Panc1 (cell line): ENCODE results near the gene RBMS3. TPM values are rescaled to one million over a fixed set of nuclear protein-coding genes. Genes with fewer than 3 reads are reported as not detected.

Experiments used
- ATAC-seq: fragments of 200-7000 bp; cut with Tn5 transposase; 2 replicates; pipeline ENCODE4 v1.9.1; 2020; ENCODE audit warnings: mild to moderate bottlenecking, moderate library complexity
- BruUV-seq: library from RNA; stranded (reverse); fragments of 400-500 nt; replicated peaks from 2 replicates; lab custom pipeline; 2021; lab: Mats Ljungman, UMichigan
- CTCF ChIA-PET: fragments of 300-600 bp; sonication (Branson Sonifier 250); formaldehyde crosslinking; loops from one replicate; lab custom pipeline; 2022; ENCODE audit warnings: antibody characterized with exemption; lab: Charles Lee
- POLR2A ChIA-PET: fragments of 300-600 bp; sonication (Branson Sonifier 250); formaldehyde crosslinking; loops from one replicate; lab custom pipeline; 2022; ENCODE audit warnings: antibody characterized with exemption; lab: Charles Lee
- DNase-seq: peaks from one replicate; pipeline ENCODE4 v3.0.0-alpha.2; 2010; ENCODE audit warnings: low read depth, low spot score
- H3K27ac ChIP-seq: 2 replicates; pipeline ENCODE4 v1.5.1; 2011; ENCODE audit warnings: mild to moderate bottlenecking, low read length, inconsistent platforms
- H3K27me3 ChIP-seq: fragments of 200-500 bp; sonication (Bioruptor generic); 2 replicates; pipeline ENCODE4 v1.6.0; 2014; ENCODE audit warnings: low read length, inconsistent platforms; ENCODE audit not compliant: control insufficient read depth, insufficient read depth
- H3K36me3 ChIP-seq: fragments of 200-500 bp; sonication (Bioruptor generic); 2 replicates; pipeline ENCODE4 v1.5.1; 2014; ENCODE audit warnings: inconsistent platforms, mild to moderate bottlenecking, low read length, moderate library complexity; ENCODE audit not compliant: control insufficient read depth, insufficient read depth
- H3K4me1 ChIP-seq: 2 replicates; pipeline ENCODE4 v1.5.1; 2011; ENCODE audit warnings: inconsistent platforms, mild to moderate bottlenecking, low read length, moderate library complexity; ENCODE audit not compliant: control insufficient read depth, insufficient read depth
- H3K4me3 ChIP-seq, 2 experiments: 2 replicates each; pipeline ENCODE4 v1.5.1; 2011 to 2012; ENCODE audit warnings: low read depth in 2 of 2, low read length in 2 of 2, mild to moderate bottlenecking in 2 of 2, inconsistent platforms in 1 of 2, moderate library complexity in 1 of 2
- H3K9me3 ChIP-seq: fragments of 200-500 bp; sonication (Bioruptor generic); 2 replicates; pipeline ENCODE4 v1.5.1; 2014; ENCODE audit warnings: low read depth, mild to moderate bottlenecking, inconsistent platforms, low read length, moderate library complexity; ENCODE audit not compliant: control insufficient read depth, insufficient read depth
- POLR2AphosphoS5 ChIP-seq: IDR thresholded peaks from 2 replicates; pipeline ENCODE4 v1.6.1; 2012; ENCODE audit warnings: mild to moderate bottlenecking, low read depth, low read length, moderate library complexity
- SIN3A ChIP-seq: IDR thresholded peaks from 2 replicates; pipeline ENCODE4 v1.6.1; 2012; ENCODE audit warnings: low read depth, mild to moderate bottlenecking, low read length, moderate library complexity, borderline replicate concordance; ENCODE audit not compliant: insufficient read depth
- TCF7L2 ChIP-seq: IDR thresholded peaks from 2 replicates; pipeline ENCODE4 v1.6.1; 2011; ENCODE audit warnings: mild to moderate bottlenecking, low read depth, low read length, inconsistent platforms
- in situ Hi-C: cut with HindIII; loops from 2 replicates; pipeline ENCODE4 v1.10.0; 2016; ENCODE audit warnings: low sequenced_read_pairs, low pct_unique_long_range_greater_than_20kb
- intact Hi-C: fragments of 100-400 bp; cut with micrococcal nuclease; formaldehyde crosslinking; loops from one replicate; pipeline ENCODE4 v1.10.0; 2022; ENCODE audit not compliant: unreplicated experiment
- total RNA-seq: library from RNA; stranded (reverse); gene quantifications from one replicate; pipeline ENCODE4 v1.2.1, GENCODE V29; 2021; ENCODE audit not compliant: unreplicated experiment
- TF ChIP-seq, protein P1 (sequence below), 2 experiments: IDR thresholded peaks; 2 replicates each; pipeline ENCODE4 v1.6.1; 2011 to 2012; ENCODE audit warnings: low read depth in 2 of 2, control low read depth in 1 of 2, low read length in 1 of 2, mild to moderate bottlenecking in 1 of 2, moderate library complexity in 1 of 2; ENCODE audit not compliant: insufficient read depth in 1 of 2
- TF ChIP-seq, protein P2 (sequence below): fragments of 450-650 bp; IDR thresholded peaks from 2 replicates; pipeline ENCODE4 v1.5.1; 2017; ENCODE audit warnings: mild to moderate bottlenecking

Gene RBMS3
- total RNA-seq, 1 experiment from 2014 or later, result 1.1 TPM

DNA sequence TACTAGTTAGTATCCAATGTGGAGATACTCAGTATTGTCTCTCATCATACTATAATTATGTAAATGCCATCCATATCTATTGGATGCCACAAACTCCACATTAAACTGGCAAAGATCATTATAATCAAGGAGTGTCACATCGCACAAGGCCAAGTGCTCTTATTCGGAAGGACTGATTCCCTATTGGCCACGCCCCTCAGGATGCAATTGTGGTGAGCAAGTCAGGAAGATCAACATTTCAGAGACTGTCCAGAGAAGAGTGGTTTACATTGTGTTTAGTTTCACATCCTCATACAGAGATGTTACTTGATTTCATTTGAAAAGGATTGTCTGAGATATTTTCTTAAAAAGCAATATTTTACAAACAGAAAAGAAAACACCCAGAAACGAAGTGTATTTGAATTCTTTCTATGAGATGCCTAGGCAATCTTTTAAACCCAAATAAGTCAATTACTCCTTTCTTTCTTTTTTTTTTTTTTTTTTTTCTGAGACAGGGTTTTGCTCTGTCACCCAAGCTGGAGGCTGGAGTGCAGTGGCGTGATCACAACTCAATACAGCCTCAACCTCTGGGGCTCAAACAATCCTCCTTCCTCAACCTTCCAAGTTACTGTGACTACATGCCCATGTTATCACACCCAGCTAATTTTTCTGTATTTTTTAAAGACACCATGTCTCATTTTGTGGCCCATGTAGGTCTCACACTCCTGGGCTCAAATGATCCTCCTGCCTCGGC lies 369.1 kb downstream of the RBMS3 start:
- Histone ChIP-seq H3K36me3 (no peaks in the 10 kb centered on the region), H3K27me3 (no peaks in the 10 kb centered on the region), H3K4me3 (no peak overlapping the region), H3K27ac (no peak overlapping the region), H3K4me1 (no peaks in the 10 kb centered on the region), H3K9me3 (no peaks in the 10 kb centered on the region)
- no TSS peak for BruUV-seq
- ATAC-seq (no peak), DNase-seq (no peak)
- intact Hi-C loops, result no loop called here
- in situ Hi-C loops, result no loop called here
- CTCF ChIA-PET, result no interaction called here
- POLR2A ChIA-PET, result no interaction called here
- TF ChIP-seq, protein P1, sequence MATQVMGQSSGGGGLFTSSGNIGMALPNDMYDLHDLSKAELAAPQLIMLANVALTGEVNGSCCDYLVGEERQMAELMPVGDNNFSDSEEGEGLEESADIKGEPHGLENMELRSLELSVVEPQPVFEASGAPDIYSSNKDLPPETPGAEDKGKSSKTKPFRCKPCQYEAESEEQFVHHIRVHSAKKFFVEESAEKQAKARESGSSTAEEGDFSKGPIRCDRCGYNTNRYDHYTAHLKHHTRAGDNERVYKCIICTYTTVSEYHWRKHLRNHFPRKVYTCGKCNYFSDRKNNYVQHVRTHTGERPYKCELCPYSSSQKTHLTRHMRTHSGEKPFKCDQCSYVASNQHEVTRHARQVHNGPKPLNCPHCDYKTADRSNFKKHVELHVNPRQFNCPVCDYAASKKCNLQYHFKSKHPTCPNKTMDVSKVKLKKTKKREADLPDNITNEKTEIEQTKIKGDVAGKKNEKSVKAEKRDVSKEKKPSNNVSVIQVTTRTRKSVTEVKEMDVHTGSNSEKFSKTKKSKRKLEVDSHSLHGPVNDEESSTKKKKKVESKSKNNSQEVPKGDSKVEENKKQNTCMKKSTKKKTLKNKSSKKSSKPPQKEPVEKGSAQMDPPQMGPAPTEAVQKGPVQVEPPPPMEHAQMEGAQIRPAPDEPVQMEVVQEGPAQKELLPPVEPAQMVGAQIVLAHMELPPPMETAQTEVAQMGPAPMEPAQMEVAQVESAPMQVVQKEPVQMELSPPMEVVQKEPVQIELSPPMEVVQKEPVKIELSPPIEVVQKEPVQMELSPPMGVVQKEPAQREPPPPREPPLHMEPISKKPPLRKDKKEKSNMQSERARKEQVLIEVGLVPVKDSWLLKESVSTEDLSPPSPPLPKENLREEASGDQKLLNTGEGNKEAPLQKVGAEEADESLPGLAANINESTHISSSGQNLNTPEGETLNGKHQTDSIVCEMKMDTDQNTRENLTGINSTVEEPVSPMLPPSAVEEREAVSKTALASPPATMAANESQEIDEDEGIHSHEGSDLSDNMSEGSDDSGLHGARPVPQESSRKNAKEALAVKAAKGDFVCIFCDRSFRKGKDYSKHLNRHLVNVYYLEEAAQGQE (IDR thresholded peaks at IDR 0.05; ENCODE audit: insufficient read depth in 1 of 2, low read depth in 2 of 2, low read length in 1 of 2), result no peak
- TF ChIP-seq SIN3A (no peak), POLR2AphosphoS5 (no peak), TCF7L2 (no peak)
- TF ChIP-seq, protein P2, sequence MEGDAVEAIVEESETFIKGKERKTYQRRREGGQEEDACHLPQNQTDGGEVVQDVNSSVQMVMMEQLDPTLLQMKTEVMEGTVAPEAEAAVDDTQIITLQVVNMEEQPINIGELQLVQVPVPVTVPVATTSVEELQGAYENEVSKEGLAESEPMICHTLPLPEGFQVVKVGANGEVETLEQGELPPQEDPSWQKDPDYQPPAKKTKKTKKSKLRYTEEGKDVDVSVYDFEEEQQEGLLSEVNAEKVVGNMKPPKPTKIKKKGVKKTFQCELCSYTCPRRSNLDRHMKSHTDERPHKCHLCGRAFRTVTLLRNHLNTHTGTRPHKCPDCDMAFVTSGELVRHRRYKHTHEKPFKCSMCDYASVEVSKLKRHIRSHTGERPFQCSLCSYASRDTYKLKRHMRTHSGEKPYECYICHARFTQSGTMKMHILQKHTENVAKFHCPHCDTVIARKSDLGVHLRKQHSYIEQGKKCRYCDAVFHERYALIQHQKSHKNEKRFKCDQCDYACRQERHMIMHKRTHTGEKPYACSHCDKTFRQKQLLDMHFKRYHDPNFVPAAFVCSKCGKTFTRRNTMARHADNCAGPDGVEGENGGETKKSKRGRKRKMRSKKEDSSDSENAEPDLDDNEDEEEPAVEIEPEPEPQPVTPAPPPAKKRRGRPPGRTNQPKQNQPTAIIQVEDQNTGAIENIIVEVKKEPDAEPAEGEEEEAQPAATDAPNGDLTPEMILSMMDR, result no peak

DNA sequence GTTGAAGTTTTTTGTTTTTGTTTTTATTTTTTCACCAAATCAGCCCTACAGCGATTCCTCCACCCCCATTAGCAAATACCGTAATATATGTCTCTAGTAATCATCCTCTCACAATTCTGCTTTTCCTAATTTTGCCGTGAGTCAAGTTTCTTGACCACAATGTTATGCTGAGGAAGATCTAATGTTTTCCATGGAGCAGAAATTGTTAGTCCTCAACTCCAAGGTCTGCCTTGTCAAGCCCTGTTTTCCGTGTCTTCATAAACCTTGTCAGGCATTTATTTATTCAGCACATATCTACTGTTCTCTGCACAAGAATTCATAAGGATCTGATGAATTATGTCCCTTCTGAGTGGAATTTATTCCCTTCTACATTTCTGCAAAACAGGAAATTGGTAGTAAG lies 372.8 kb downstream of the RBMS3 start:
- POLR2A ChIA-PET, result no interaction called here
- no TSS peak for BruUV-seq
- ATAC-seq (no peak), DNase-seq (no peak)
- CTCF ChIA-PET, result no interaction called here
- Histone ChIP-seq H3K27ac (no peak overlapping the region), H3K36me3 (no peaks in the 10 kb centered on the region), H3K9me3 (no peaks in the 10 kb centered on the region), H3K4me1 (no peaks in the 10 kb centered on the region), H3K27me3 (no peaks in the 10 kb centered on the region), H3K4me3 (no peak overlapping the region)
- intact Hi-C loops, result no loop called here
- in situ Hi-C loops, result no loop called here
- TF ChIP-seq SIN3A (no peak), POLR2AphosphoS5 (no peak), TCF7L2 (no peak)
- TF ChIP-seq, protein P1 (IDR thresholded peaks at IDR 0.05; ENCODE audit: insufficient read depth in 1 of 2, low read depth in 2 of 2, low read length in 1 of 2), result no peak
- TF ChIP-seq, protein P2, result no peak
